Testis (tissue), 3 donors: ENCODE results near the gene AKAP3. TPM values are rescaled to one million over a fixed set of nuclear protein-coding genes. Genes with fewer than 3 reads are reported as not detected.

ENCODE experiments used
- DNase-seq: peaks from one replicate; pipeline ENCODE4 v3.0.0-alpha.2; 2019
- H3K27ac ChIP-seq, 2 donors: fragments of 200-600 bp; sonication (generic); one replicate each; pipeline ENCODE4 v1.5.1; 2019
- H3K27me3 ChIP-seq: fragments of 200-600 bp; sonication (generic); one replicate; pipeline ENCODE4 v1.5.1; 2019
- H3K36me3 ChIP-seq: fragments of 200-600 bp; sonication (generic); one replicate; pipeline ENCODE4 v1.5.1; 2017; ENCODE audit warnings: low read depth; ENCODE audit errors: missing control alignments
- H3K4me1 ChIP-seq: fragments of 200-600 bp; sonication (generic); one replicate; pipeline ENCODE4 v1.5.1; 2019
- H3K4me3 ChIP-seq, 2 donors: fragments of 200-600 bp; sonication (generic); one replicate each; pipeline ENCODE4 v1.5.1; 2017 to 2019
- H3K9me3 ChIP-seq: fragments of 200-600 bp; sonication (generic); one replicate; pipeline ENCODE4 v1.5.1; 2017
- CTCF ChIP-seq, 3 experiments: fragments of 450-650 bp in 2 of 3; fragments of 200-600 bp in 1 of 3; sonication (generic) in 1 of 3; IDR thresholded peaks; one replicate each; pipeline ENCODE4 v1.5.1; 2016 to 2019; ENCODE audit warnings: antibody characterized with exemption in 3 of 3, mild to moderate bottlenecking in 2 of 3, moderate library complexity in 1 of 3
- POLR2A ChIP-seq: fragments of 450-650 bp; IDR thresholded peaks from one replicate; pipeline ENCODE4 v1.6.1; 2017; ENCODE audit warnings: antibody characterized with exemption, mild to moderate bottlenecking, moderate library complexity
- WGBS, 2 donors: methylation state at CpG; one replicate each; pipeline ENCODE4 v1.1.5; 2018; 5-methylcytosine and 5-hydroxymethylcytosine counted together
- intact Hi-C: fragments of 100-400 bp; cut with DNase I; formaldehyde crosslinking; loops from one replicate; pipeline ENCODE4 v1.15.1; 2023; ENCODE audit warnings: low total_unique reads
- polyA plus RNA-seq: library from polyadenylated mRNA; stranded (reverse); fragments of 350-450 nt; fragmentation: Illumina TruSeq; extraction: RNeasy Lipid Tissue Mini Kit (QIAGEN cat#74804); gene quantifications from one replicate; pipeline ENCODE4 v1.2.3, GENCODE V29; 2014; ENCODE audit warnings: low read depth, low replicate concordance; ENCODE audit not compliant: insufficient read depth
- total RNA-seq, 2 donors: library from RNA; depleted of rRNA; stranded (reverse); fragments of >200 nt; gene quantifications; one replicate each; pipeline ENCODE4 v1.2.3, GENCODE V29; 2016

AKAP3 gene
- total and polyA plus RNA-seq, 3 donors from 2014 or later: 71.0 to 251 (median 145) TPM

GRCh38 chr12:4572680-4573079 is 76.2 kb downstream of the AKAP3 start:
- Histone ChIP-seq H3K27me3 (no peaks in the 10 kb centered on the region), H3K4me3 (no peak overlapping the region), H3K4me1 (no peaks in the 10 kb centered on the region), H3K9me3 (no peaks in the 10 kb centered on the region), H3K36me3 (no peaks in the 10 kb centered on the region), H3K27ac (no peak overlapping the region)
- intact Hi-C loops: no loop called here
- no peak for DNase-seq
- 67 to 69% methylated on average over 7 of the region's 7 CpGs for whole genome bisulfite sequencing, 2 donors
- no peak for TF ChIP-seq CTCF (IDR thresholded peaks at IDR 0.05)
- TF ChIP-seq POLR2A: no peak

DNA sequence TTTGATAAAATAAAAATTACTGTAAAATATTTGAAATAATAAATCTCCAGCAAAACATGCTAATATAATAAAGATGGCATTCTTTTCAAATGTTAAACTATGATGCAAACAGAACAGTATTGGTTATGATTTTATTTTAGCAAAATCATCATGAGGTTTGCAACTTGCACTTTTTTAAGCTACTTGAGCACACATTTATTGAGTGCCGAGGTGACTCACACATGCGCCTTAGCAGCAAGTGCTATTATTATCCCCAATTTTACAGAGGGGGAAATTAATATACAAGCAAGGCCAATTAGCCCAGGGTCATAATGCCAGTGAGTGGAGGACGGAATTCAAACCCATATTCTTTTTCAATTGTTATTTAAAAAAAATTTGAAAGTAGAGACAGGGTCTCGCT is 79.6 kb downstream of the AKAP3 start:
- Histone ChIP-seq H3K27ac (no peak overlapping the region), H3K27me3 (no peaks in the 10 kb centered on the region), H3K36me3 (no peaks in the 10 kb centered on the region), H3K9me3 (no peaks in the 10 kb centered on the region), H3K4me3 (no peak overlapping the region), H3K4me1 (no peaks in the 10 kb centered on the region)
- DNase-seq: no peak
- no peak for TF ChIP-seq POLR2A
- TF ChIP-seq CTCF (IDR thresholded peaks at IDR 0.05): no peak
- 92 to 93% methylated on average over 4 of the region's 4 CpGs for WGBS, 2 donors
- intact Hi-C loops: no loop called here

DNA sequence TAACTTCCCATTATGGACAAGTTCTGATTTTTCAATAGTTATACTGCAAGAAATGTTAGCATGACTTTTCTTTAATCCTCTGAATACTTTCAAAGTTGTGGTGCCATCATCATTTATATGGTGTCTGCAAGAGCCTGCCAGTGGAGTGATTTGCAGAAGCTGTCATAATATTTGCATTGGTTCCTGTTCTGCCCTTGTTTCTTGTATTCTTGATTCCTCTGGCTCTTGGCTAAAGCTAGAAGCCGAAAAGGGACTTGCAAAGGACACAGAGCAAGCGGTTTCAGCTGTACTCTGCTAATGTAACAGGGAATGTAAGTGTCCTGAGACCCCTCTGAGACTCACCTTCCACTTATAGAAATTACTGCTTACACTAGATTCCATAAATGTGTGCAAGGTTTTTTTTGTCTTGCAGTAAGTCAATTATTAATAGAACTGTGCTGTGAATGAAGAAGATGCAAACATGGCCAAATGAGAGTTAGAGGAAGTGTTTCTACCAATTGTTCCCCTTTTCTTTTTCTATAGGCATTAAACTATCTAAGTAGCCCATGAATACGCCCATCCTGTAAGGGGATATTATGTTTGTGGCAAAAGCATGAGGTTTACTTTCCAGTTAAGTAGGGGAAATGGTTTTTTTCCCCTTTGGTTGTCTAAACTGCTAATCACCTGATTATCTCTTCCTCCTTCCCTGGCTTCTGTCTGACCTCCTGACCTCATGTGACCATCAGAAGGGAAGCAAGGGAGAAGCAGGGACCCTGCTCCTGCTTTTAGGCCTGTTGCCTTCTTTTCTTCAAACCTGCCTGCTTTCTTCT is 81.6 kb downstream of the AKAP3 start:
- intact Hi-C loops: no loop called here
- TF ChIP-seq CTCF (IDR thresholded peaks at IDR 0.05) (no peak), POLR2A (no peak)
- Histone ChIP-seq H3K4me1 (no peaks in the 10 kb centered on the region), H3K36me3 (no peaks in the 10 kb centered on the region), H3K27me3 (no peaks in the 10 kb centered on the region), H3K9me3 (no peaks in the 10 kb centered on the region), H3K4me3 (no peak overlapping the region), H3K27ac (no peak overlapping the region)
- no peak for DNase-seq
- WGBS, 2 donors: 82 to 83% methylated on average over 3 of the region's 3 CpGs

- intact Hi-C loops: no loop called here
- Histone ChIP-seq H3K27ac (no peak overlapping the region), H3K9me3 (no peaks in the 10 kb centered on the region), H3K4me1 (no peaks in the 10 kb centered on the region), H3K36me3 (no peaks in the 10 kb centered on the region), H3K4me3 (no peak overlapping the region), H3K27me3 (no peaks in the 10 kb centered on the region)
- TF ChIP-seq CTCF (IDR thresholded peaks at IDR 0.05) (no peak), POLR2A (no peak)
- DNase-seq: no peak
- WGBS, 2 donors: 65 to 81% methylated on average over 2 of the region's 2 CpGs
These were observed 82.4 kb downstream of the AKAP3 start for GRCh38 chr12:4566474-4566873.

Other genes with a start within 250 kb of the AKAP3 start
- gene FGF6, start 203.2 kb downstream of the AKAP3 start, total RNA-seq: not detected
- not detected for gene FGF6, start 203.2 kb downstream of the AKAP3 start, polyA plus RNA-seq
- 10 to 100 TPM; 17.0 to 19.4 TPM for gene RAD51AP1, start 110.2 kb downstream of the AKAP3 start, total RNA-seq
- gene RAD51AP1, start 110.2 kb downstream of the AKAP3 start, polyA plus RNA-seq: 21.9 TPM
- 100 to 1,000 TPM in 1 of 2 donors, 10 to 100 TPM in 1; 91.2 to 138 TPM for gene DYRK4, start 86.8 kb downstream of the AKAP3 start, total RNA-seq
- gene DYRK4, start 86.8 kb downstream of the AKAP3 start, polyA plus RNA-seq: 189 TPM
- gene NDUFA9, start 63 bp upstream of the AKAP3 start, total RNA-seq: 10 to 100 TPM; 19.0 to 23.4 TPM
- 46.7 TPM for gene NDUFA9, start 63 bp upstream of the AKAP3 start, polyA plus RNA-seq
- 10 to 100 TPM in 1 of 2 donors, 1 to 10 TPM in 1; 7.4 to 16.0 TPM for gene GALNT8, start 71.3 kb upstream of the AKAP3 start, total RNA-seq
- 31.1 TPM for gene GALNT8, start 71.3 kb upstream of the AKAP3 start, polyA plus RNA-seq